MM.1S (cell line): ENCODE results near the gene ZNF891.

Source experiments
- EZH2 ChIP-seq: fragments of 300-600 bp; sonication (generic); optimal IDR thresholded peaks from 2 replicates; pipeline ENCODE3; 2017; ENCODE audit warnings: low read depth, mild to moderate bottlenecking, antibody characterized with exemption, low read length, mixed read lengths
- EZH2phosphoT487 ChIP-seq: fragments of 300-600 bp; sonication (generic); IDR thresholded peaks from 2 replicates; pipeline ENCODE4 v1.6.1; 2018; ENCODE audit warnings: antibody characterized with exemption, low read length
- TF ChIP-seq, protein P1 (sequence below): fragments of 300-600 bp; sonication (generic); IDR thresholded peaks from 2 replicates; pipeline ENCODE4 v1.5.1; 2016; ENCODE audit warnings: antibody characterized with exemption, low read length, mixed read lengths

GRCh38 chr12:133129368-133130037 lies 571 bp downstream of the ZNF891 start:
- TF ChIP-seq EZH2 (no peak), EZH2phosphoT487 (no peak)
- TF ChIP-seq, protein P1, sequence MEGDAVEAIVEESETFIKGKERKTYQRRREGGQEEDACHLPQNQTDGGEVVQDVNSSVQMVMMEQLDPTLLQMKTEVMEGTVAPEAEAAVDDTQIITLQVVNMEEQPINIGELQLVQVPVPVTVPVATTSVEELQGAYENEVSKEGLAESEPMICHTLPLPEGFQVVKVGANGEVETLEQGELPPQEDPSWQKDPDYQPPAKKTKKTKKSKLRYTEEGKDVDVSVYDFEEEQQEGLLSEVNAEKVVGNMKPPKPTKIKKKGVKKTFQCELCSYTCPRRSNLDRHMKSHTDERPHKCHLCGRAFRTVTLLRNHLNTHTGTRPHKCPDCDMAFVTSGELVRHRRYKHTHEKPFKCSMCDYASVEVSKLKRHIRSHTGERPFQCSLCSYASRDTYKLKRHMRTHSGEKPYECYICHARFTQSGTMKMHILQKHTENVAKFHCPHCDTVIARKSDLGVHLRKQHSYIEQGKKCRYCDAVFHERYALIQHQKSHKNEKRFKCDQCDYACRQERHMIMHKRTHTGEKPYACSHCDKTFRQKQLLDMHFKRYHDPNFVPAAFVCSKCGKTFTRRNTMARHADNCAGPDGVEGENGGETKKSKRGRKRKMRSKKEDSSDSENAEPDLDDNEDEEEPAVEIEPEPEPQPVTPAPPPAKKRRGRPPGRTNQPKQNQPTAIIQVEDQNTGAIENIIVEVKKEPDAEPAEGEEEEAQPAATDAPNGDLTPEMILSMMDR = no peak
